PFSK-1 (cell line): ENCODE data around the gene ARSG.

Source experiments
- FOXP2 ChIP-seq: optimal IDR thresholded peaks from 2 replicates; pipeline ENCODE3; 2011; ENCODE audit warnings: borderline replicate concordance, control low read depth, inconsistent platforms; ENCODE audit not compliant: insufficient read depth; ENCODE audit errors: extremely low read length, extremely low read depth
- POLR2AphosphoS5 ChIP-seq: IDR thresholded peaks from 2 replicates; pipeline ENCODE4 v1.6.1; 2012; ENCODE audit warnings: low read depth, mild to moderate bottlenecking, control low read depth, low read length, moderate library complexity
- REST ChIP-seq, 2 experiments: IDR thresholded peaks; 2 replicates each; pipeline versions ENCODE4 v1.6.1 to v1.8.0; 2011 to 2012; ENCODE audit warnings: low read depth in 2 of 2, low read length in 2 of 2, control low read depth in 1 of 2, inconsistent platforms in 1 of 2, mild to moderate bottlenecking in 1 of 2, moderate library complexity in 1 of 2; ENCODE audit not compliant: insufficient read depth in 1 of 2
- SIN3A ChIP-seq: IDR thresholded peaks from 2 replicates; pipeline ENCODE4 v1.6.1; 2012; ENCODE audit warnings: mild to moderate bottlenecking, low read length, moderate library complexity, borderline replicate concordance; ENCODE audit not compliant: insufficient read depth
- TAF1 ChIP-seq: IDR thresholded peaks from 2 replicates; pipeline ENCODE4 v1.6.1; 2012; ENCODE audit warnings: low read length, control low read depth, borderline replicate concordance; ENCODE audit not compliant: insufficient read depth

Gene ARSG

GRCh38 chr17:68327823-68328557 is 36.7 kb downstream of the ARSG start:
- TF ChIP-seq FOXP2, result no peak
- no peak for TF ChIP-seq POLR2AphosphoS5
- TF ChIP-seq SIN3A, result no peak
- no peak for TF ChIP-seq TAF1
- TF ChIP-seq REST (IDR thresholded peaks at IDR 0.05; ENCODE audit: insufficient read depth in 1 of 2, low read depth in 2 of 2, low read length in 2 of 2), result no peak

GRCh38 chr17:68328676-68329075 is 37.4 kb downstream of the ARSG start:
- TF ChIP-seq POLR2AphosphoS5, result no peak

- TF ChIP-seq POLR2AphosphoS5 (no peak), FOXP2 (no peak), REST (IDR thresholded peaks at IDR 0.05; ENCODE audit: insufficient read depth in 1 of 2, low read depth in 2 of 2, low read length in 2 of 2) (no peak), TAF1 (no peak), SIN3A (no peak)
These were observed 38.0 kb downstream of the ARSG start for GRCh38 chr17:68329331-68329730.

- no peak for TF ChIP-seq FOXP2
- TF ChIP-seq REST (IDR thresholded peaks at IDR 0.05; ENCODE audit: insufficient read depth in 1 of 2, low read depth in 2 of 2, low read length in 2 of 2), result no peak
- no peak for TF ChIP-seq POLR2AphosphoS5
- TF ChIP-seq TAF1, result no peak
- TF ChIP-seq SIN3A, result no peak
These were observed 43.1 kb downstream of the ARSG start for GRCh38 chr17:68334393-68334792.

GRCh38 chr17:68341482-68341881 is 50.2 kb downstream of the ARSG start:
- TF ChIP-seq POLR2AphosphoS5 (no peak), SIN3A (no peak), TAF1 (no peak), FOXP2 (no peak), REST (IDR thresholded peaks at IDR 0.05; ENCODE audit: insufficient read depth in 1 of 2, low read depth in 2 of 2, low read length in 2 of 2) (no peak)
